GM19351 (cell line): Measurements from ENCODE around the gene DDR1.
"Not testable (repeated sequence)": the region's sequence is repeated elsewhere in the genome, so short reads cannot be mapped to it uniquely, and the experiment has no call there.

Experiments
- ATAC-seq: cut with Tn5 transposase; IDR thresholded peaks from one replicate; pipeline ENCODE4 v1.9.1; 2021; ENCODE audit warnings: mild to moderate bottlenecking, moderate library complexity; ENCODE audit not compliant: unreplicated experiment

Gene DDR1

DNA sequence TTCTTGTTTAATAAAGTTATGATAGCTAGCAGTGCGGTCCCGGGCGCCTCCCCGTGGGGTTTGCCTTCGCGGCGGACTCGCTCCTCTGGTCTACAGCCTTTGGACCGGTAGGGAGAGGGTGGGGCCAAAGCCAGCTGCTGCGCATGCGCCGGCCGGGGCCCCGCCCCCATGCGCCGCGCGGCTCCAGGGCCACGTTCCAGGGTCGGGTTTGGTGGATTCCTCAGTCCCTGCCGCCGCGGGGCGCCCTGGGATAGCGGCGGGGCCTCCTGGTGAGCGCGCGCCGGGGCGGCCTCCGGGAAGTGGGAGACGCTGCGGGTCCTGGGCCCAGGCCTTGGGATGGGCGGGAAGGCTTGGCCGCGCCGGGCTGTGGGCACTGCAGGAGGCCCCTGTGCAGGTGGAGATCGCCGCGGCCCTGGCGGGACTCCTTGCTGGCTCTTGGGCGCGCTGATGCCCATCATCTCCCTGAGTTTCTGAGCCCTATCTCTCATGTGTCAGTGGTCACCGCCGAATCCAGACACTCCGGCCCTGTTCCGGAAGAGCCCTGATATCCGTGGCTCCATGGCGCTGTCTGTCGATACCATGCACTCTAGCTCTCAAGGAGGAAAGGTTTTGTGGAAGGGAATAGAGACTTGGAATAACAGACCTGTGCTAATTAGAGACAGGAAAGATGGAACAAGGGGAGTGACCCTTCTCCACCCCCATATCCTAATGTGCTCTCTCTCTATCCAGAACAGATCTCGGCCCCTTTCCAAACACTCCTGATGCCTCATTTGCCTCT lies 29.9 kb downstream of the DDR1 start, which contains the start of gene VARS2:
TSS of gene VARS2 (plus strand) at position 163 of the 778 bp plus-strand sequence. CDS start at position 762, 599 bp downstream.
- ATAC-seq: peak; percentile 94

DNA sequence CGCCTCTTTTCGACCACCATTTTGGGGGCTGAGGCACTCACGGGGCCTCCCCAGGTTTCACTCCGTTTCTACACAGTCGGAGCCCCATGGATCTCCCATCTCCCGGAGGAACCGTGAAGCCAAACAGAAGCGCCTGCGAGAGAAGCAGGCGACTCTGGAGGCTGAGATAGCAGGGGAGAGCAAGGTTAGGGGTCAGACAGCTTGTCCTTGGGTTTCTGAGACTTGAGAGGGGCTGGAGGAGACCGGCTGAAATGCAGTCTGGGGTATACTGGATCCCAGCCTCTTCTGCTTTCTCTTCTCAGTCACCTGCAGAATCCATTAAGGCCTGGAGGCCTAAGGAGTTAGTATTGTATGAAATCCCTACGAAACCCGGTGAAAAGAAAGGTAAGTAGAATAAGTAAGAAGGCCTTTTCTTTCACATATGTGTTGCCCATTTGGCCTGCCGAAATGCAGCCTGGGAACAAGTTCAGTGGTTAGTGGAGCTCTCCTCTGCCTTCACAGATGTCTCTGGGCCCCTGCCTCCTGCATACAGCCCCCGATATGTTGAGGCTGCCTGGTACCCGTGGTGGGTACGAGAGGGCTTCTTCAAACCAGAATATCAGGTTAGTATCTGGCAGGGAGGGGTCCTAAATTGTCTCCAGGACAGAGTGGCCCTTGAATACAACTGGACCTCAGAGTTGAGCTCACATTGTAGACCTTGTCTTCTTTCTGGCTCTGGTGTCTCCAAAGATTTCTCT lies 30.7 kb downstream of the DDR1 start:
- ATAC-seq: no peak

DNA sequence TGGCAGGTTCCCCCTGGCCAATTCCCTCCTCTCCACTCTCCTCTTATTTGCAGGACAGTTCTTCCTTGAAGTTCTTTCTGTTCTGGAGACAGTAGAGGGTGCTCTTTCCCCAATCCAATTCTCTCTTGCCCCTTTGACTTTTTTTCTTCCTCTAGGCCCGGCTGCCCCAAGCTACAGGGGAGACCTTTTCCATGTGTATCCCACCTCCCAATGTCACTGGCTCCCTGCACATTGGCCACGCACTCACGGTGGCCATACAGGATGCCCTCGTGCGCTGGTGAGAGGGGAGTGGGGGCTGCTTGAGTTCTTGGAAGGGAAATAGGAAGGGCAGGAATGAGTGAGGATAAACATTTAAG lies 31.2 kb downstream of the DDR1 start:
- no peak for ATAC-seq

DNA sequence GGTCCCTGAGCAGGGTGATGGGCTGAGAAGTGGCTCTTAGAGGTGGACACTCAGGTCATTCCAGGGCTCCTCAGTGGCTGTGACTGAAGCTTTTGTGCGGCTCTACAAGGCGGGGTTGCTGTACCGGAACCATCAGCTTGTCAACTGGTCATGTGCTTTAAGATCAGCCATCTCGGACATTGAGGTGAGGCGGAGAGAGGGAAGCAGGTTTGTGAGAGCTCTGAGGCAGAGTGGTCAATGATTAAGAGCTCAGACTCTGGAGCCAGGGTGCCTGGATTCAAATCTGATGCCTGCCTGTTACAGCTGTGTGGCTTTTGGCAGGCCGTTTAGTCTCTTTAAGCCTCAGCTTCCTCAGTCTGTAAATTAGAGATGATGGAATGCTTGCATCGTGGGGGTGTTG lies 32.7 kb downstream of the DDR1 start:
- no peak for ATAC-seq

DNA sequence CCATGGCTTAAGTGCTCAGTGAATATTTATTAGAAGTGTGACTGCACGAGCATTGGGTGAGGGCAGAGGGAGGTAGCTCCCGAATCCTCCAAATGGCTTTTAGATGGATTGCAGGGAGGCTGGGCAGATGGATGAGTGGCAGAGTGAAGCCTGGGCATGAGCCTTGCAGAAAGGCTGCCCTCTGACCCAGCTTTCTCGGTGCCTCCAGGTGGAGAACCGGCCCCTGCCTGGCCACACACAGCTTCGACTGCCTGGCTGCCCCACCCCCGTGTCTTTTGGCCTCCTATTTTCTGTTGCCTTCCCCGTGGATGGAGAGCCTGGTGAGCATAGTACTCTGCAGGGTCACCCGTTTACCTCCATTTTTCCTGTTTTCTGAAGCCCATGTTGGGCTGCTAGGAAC lies 33.2 kb downstream of the DDR1 start:
- no peak for ATAC-seq

DNA sequence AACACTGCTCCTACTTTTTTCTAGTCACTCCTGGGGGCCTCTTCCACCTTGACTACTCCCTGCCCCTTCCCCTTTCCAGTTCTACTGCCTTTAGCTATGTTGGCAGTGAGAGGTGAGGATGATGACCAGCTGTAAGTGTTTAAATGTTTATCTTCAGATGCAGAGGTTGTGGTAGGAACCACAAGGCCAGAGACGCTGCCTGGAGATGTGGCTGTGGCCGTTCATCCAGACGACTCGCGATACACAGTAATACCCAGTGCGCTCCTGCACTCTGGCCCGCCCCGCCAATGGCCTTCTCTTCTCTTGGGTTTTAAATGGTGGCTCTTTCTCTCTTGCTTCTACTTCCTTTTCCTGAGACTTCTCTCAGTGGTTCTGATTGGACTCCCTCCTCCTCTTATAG lies 34.4 kb downstream of the DDR1 start:
- no peak for ATAC-seq

DNA sequence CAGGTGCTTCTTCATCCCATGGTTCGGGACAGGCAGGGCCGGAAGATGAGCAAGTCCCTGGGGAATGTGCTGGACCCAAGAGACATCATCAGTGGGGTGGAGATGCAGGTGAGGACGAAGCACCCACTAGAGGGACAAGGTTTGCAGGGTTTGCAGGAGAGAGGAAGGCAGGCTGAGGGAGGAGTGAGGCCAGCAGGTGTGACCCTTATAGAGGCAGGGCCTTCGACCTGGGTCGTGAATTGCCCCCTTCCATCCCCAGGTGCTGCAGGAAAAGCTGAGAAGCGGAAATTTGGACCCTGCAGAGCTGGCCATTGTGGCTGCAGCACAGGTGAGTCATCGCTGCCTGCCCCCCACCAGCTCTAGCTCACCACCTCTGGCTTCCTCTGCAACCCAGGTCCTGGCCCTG lies 38.1 kb downstream of the DDR1 start:
- ATAC-seq: no peak

DNA sequence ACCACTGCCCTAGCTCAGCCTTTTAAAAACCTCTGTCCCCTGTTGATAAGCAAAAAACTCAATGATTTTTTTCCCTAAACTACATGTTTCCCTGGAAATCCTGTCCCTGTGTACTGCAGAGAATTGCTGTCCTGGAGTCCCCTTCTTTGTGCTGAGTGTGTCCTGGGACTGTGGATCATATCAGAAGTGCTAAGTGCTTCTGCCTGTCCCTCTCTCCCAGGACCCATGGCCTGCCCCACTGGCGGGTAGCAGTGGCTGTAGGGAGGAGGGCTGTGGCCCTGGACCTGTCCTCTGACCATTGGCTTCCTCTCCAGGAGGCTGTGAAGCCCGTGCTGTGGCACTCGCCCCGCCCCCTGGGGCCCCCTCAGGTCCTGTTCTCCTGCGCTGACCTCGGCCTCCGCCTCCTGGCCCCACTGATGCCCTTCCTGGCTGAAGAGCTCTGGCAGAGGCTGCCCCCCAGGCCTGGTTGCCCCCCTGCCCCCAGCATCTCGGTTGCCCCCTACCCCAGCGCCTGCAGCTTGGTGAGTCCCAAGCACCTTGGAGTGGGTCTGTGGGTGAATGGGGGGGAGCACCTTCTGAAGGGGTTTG lies 39.8 kb downstream of the DDR1 start:
- not testable (repeated sequence) for ATAC-seq

DNA sequence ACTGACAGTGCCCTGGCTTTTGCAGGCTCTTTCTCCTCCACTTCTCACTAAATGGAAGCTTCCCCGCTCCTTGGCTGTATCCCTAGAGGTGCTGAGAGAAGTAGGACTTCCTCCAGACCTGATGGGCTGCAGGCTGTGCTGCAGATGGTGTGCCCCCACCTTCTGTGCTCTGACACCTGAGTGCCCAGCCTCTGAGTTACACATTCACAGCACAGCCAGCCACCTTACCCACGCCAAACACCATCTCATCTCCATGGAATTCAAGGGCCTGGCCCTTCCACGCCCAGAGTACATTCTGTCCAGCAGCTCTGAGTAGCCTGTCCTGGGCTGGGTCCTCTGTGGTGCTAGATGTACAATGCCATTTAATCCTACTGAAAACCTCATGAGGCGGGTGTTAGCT lies 42.3 kb downstream of the DDR1 start:
- ATAC-seq: no peak

DNA sequence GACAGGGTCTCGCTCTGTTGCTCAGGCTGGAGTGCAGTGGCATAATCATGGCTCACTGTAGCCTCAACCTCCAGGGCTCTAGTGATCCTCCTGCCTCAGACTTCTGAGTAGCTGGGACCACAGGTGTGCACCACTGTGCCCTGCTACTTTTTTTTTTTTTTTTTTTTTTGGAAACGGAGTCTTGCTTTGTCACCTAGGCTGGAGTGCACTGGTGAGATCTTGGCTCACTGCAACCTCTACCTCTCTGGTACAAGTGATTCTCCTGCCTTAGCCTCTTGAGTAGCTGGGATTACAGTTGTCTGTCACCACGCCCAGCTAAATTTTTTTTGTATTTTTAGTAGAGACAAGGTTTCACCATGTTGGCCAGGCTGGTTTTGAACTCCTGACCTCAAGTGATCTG lies 42.8 kb downstream of the DDR1 start:
- ATAC-seq: not testable (repeated sequence)

DNA sequence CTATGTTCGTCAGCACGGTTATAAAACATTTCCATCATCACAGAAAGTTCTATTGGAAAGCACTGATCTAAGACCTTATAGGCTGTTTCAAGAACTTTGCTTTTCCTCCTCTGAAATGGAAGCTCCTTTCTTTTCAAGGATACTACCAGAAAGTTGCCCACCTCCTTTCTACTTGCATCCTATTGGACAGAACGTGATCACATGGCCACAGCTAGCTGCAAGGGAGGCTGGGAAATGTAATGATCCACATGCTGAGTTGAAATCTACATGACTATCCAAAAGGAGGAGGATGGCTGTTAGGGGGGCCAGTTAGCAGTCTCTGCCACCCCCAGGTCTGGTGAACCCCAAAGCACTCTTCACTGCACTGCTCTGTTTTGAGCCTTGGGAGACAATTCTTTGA lies 44.4 kb downstream of the DDR1 start:
- ATAC-seq: no peak

DNA sequence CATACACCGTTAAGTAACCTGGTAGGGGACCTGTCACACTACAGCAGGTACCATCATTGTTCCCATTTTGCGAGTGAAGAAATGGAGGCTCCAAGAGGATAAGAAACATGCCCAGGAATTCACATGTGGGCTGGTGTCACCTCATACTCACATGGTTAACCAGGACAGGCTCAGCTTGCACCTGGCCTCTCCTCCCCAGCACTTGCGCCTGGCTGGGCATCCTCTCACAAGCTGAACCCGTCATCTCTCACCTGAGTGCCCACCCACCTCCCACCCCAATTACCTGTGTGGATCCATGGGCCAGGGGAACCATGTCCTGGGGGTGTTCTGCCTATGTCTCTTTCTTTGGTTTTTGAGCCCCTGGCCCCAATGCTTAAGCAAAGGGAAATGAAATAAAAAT lies 46.2 kb downstream of the DDR1 start:
- ATAC-seq: no peak

DNA sequence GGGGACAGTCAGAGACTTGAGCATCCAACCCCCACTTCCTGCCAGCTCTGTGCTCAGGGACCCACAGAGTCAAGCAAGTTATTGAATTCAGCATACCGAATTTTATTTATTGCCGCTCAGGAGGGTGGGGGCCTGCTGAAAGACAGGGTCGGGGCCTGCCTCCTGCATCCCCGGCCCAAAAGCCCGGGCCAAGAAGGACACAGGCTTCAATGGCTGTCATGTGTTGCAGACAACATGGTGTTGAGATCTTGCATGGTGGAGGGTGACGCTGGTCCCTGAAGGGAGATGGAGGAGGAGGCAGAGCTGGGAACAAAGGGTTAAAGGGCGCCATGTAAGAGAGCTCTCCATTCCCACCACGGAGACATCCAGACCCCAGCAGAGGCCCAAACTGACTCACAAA lies 47.0 kb downstream of the DDR1 start:
- no peak for ATAC-seq

DNA sequence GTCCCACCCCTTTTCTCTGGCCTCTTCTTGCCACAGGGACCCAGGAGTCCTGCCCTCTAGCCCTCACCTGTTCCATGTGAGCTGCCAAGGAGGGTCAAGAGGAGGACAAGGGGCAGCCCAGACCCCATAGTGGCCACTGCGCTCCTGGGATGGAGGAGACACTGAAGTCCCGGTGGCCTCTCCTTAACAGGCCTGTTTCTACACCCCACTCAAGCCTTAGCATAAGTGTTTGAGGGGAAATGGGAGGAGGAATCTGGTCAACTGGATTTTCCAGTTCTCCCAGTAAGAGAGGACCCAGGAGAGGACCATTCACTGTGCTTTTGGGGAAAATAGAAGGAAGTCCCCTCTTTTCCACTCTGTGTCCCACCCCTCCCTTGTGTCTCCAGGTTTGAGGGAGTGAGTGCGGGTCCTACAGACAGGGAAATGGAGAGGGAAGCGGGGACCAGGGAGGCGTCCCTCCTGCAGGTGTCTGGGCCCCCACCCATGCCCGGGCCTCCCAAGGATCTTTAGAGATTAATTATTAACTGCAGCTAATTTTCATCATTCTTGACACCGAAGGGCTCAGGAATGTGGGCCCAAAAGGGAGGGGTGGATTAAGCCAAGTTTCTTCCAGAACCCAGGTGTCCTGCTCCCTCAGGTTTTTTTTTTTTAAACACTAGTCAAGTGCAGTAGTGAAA lies 47.8 kb downstream of the DDR1 start, which contains the start of gene SFTA2:
TSS of gene SFTA2 (minus strand) at position 202 of the 677 bp plus-strand sequence. CDS start at position 128, 74 bp downstream.
- no peak for ATAC-seq

DNA sequence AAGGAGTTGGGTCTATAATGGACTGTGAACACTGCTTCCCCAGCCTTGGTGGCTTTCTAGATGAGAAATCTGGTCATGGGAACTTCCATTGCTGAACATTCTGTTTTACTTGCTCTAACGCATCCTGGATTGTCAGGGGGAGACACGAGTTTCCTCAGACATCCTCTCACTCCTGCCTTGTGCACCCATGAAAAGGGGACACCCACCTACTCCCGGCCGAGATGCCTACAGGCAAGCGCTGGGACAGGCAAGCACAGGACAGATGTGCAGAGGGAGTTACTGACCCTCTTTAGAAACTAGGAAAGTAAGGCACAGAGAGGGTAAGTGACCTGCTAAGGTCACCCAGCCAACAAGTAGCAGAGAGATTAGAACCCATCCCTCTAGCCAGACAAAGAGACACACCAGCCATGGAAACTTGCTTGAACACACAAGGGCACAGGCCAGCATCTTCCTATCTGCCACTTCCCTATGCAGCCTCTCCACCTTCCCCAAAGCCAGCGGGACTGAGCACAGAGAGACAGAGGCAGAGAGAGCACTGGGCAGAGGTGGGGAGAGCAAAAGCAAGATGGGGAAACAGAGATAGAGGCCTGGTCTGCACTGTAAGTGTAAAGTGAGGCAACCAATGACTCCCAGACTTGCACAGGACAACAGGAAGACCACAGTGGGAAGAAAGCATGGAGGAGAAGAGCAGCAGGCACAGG lies 48.5 kb downstream of the DDR1 start:
- ATAC-seq: no peak

DNA sequence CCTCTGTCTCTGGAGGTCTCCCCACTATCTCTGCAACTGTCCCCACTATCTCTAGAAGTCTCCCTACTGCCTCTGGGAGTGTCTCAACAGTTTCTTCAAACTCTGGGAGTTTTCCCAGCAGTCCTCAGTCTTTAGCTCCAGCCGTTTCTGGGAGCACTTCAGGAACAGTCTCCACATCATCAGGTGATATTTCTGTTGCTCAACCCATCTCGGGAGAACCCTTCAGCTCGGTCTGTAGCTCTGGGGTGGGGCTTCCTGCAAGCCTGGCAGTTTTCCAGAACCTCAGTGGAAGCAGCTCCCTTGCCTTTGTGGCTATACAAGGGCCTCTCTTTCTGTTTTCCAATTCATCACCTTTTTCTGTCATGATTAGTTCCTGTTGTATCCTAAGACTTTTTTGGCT lies 50.7 kb downstream of the DDR1 start:
- ATAC-seq: no peak

DNA sequence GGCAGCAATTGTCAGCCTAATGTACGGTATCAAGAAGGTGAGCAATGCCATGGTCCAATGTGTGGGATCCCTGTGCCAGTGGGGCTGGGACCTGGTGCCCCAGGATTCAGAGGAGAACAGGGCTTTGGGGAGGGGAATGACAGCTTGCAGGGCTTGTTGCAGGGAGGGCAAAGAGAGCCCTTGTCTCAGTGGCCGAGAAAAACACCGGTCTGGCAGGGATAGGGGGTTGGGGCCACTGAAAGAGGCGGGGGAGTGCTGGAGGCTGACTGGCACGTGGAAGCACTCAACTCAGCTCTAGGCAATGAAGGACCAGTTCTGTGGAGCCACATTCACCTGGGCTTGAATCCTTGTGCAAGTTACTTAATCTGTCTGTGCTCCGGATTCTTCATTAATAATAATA lies 52.9 kb downstream of the DDR1 start:
- no peak for ATAC-seq

DNA sequence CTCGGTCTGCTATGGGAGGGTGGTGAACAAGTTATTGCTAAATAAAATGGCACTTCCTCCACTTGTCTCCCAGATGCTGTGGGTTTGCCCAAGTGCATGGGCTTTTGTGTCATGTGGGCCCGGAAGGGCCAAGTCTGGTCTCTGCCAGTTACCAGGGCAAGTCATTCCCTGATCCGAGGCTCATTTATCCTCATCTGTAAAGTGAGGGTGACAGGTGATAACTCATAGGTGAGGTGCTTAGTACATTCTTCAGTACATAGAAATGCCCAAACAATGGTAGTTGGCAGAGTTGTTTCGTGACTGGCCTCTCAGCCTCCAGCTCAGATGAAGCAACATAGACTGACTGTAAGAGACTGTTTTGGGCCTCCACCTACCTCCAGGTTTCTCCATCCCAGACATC lies 54.4 kb downstream of the DDR1 start:
- no peak for ATAC-seq

DNA sequence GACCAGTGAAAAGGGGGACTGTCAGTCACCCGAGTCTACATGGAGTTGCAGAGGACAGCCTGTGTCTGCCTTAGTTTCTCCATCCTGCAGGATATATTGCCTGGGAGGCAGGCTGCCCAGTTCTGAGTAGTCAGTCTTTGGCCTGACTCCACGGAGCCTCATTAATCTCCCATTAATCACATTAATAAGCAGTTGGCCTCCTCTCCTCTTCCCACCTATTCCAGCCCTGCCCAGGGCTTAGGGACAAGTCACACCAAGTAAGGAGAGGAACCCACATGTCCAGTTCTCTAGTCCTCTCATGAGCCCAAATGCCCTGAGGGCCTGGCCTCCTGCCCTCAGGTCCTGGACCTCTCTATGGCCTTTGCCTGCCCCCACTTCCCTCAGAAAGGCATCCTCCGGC lies 55.2 kb downstream of the DDR1 start:
- ATAC-seq: no peak

DNA sequence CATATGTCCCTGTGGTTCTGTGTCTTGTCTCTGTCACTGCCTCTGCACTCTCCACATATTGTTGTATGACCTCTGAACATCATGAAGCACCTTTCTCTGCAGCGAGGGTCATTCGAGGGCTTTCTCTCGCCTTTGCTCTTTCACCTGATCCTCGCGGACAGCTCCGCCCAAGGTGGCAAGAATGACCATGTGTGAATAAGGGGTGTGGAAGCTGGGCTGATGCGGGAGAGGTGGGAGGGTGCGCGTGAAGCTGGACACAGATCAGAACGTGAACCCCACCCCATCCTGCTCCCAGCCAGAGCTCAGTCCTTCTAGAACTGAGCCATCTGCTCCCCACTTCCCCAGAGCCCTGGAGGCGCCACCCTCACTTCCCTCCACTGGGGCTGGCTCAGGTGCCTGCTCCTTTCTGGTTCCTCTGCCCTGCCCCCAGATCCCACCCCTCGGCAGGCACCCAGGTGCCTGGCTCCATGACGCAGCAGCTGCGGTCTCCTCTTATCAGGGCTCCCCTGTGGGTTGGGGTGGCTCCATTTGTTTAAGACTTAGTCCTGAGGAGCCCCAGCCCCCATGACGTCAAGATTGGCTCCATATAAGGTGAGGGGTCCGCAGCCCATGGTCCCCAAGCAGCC lies 56.2 kb downstream of the DDR1 start, which contains the start of gene MUCL3:
TSS of gene MUCL3 (plus strand) at position 613 of the 626 bp plus-strand sequence. CDS start 27 bp downstream, outside the sequence.
- no peak for ATAC-seq
